GM12878 (cell line): Measurements from ENCODE around the gene HSD3B2. TPM values are rescaled to one million over a fixed set of nuclear protein-coding genes. Genes with fewer than 3 reads are reported as not detected.

Experiments
- ATAC-seq: fragments of 200-7000 bp; cut with Tn5 transposase; 3 replicates; pipeline ENCODE4 v1.9.1; 2020; ENCODE audit warnings: mild to moderate bottlenecking, moderate library complexity
- BruUV-seq: library from RNA; stranded (reverse); fragments of 400-500 nt; replicated peaks from 2 replicates; lab custom pipeline; 2021; lab: Mats Ljungman, UMichigan
- CTCF ChIA-PET: fragments of 300-600 bp; sonication (Branson Sonifier 250); formaldehyde crosslinking; extraction: SDS; loops from one replicate; lab custom pipeline; 2021; ENCODE audit warnings: inconsistent platforms; lab: Yijun Ruan, JAX
- POLR2A ChIA-PET: fragments of 350-600 bp; formaldehyde crosslinking; extraction: SDS; loops from one replicate; lab custom pipeline; 2021; ENCODE audit warnings: inconsistent platforms; lab: Charles Lee
- RAD21 ChIA-PET: fragments of 300-600 bp; sonication (Branson Sonifier 250); formaldehyde crosslinking; loops from one replicate; lab custom pipeline; 2023; ENCODE audit warnings: antibody characterized with exemption; ENCODE audit not compliant: unreplicated experiment; lab: Charles Lee
- SMC1A ChIA-PET: fragments of 300-600 bp; sonication (Branson Sonifier 250); formaldehyde crosslinking; loops from one replicate; lab custom pipeline; 2023; ENCODE audit not compliant: unreplicated experiment, uncharacterized antibody; lab: Charles Lee
- DNase-seq: peaks from one replicate; pipeline ENCODE4 v3.0.0-alpha.2; 2011; ENCODE audit warnings: low read depth, low spot score
- FAIRE-seq: peaks from 3 replicates; lab custom pipeline; 2011; peaks lifted over from hg19 to GRCh38; lab: Jason Lieb, UNC
- H2AFZ ChIP-seq: 2 replicates; pipeline ENCODE4 v1.6.0; 2011; ENCODE audit warnings: low read depth, low read length, control low read depth; ENCODE audit not compliant: control insufficient read depth
- H3K27ac ChIP-seq: 2 replicates; pipeline ENCODE4 v1.5.1; 2011; ENCODE audit warnings: control low read depth; ENCODE audit not compliant: control insufficient read depth, insufficient read depth
- H3K27me3 ChIP-seq, 2 experiments: replicated peaks in 1 of 2; 2 replicates each; pipeline versions ENCODE4 v1.6.0 to v1.6.1; 2011; ENCODE audit warnings: low read length in 1 of 2; ENCODE audit not compliant: control insufficient read depth in 2 of 2, insufficient read depth in 2 of 2
- H3K36me3 ChIP-seq, 2 experiments: 2 replicates each; pipeline ENCODE4 v1.5.1; 2011; ENCODE audit warnings: low read length in 1 of 2; ENCODE audit not compliant: control insufficient read depth in 2 of 2, insufficient read depth in 2 of 2
- H3K4me1 ChIP-seq: 2 replicates; pipeline ENCODE4 v1.6.1; 2011; ENCODE audit warnings: mild to moderate bottlenecking, low read length, moderate library complexity, mixed read lengths; ENCODE audit not compliant: control insufficient read depth, insufficient read depth
- H3K4me2 ChIP-seq: 2 replicates; pipeline ENCODE4 v1.6.0; 2011; ENCODE audit warnings: control low read depth; ENCODE audit not compliant: control insufficient read depth, insufficient read depth
- H3K4me3 ChIP-seq: fragments of 200-600 bp; sonication (generic); 2 replicates; pipeline ENCODE4 v1.5.1; 2016
- H3K79me2 ChIP-seq: 2 replicates; pipeline ENCODE4 v1.6.0; 2011; ENCODE audit warnings: low read length; ENCODE audit not compliant: control insufficient read depth, insufficient read depth
- H3K9ac ChIP-seq: 2 replicates; pipeline ENCODE4 v1.8.0; 2011; ENCODE audit warnings: low read length, control low read depth, mixed read lengths; ENCODE audit not compliant: control insufficient read depth, insufficient read depth
- H3K9me3 ChIP-seq: replicated peaks from 3 replicates; pipeline ENCODE4 v1.5.1; 2011; ENCODE audit warnings: mild to moderate bottlenecking, low read length; ENCODE audit not compliant: control insufficient read depth, insufficient read depth
- H4K20me1 ChIP-seq: 2 replicates; pipeline ENCODE4 v1.6.0; 2011; ENCODE audit not compliant: control insufficient read depth, insufficient read depth
- ATF2 ChIP-seq: IDR thresholded peaks from 2 replicates; pipeline ENCODE4 v1.6.1; 2012; ENCODE audit warnings: low read length, inconsistent platforms
- HDGF ChIP-seq: fragments of 450-650 bp; IDR thresholded peaks from 2 replicates; pipeline ENCODE4 v1.6.1; 2016; ENCODE audit warnings: antibody characterized with exemption
- RFX5 ChIP-seq: IDR thresholded peaks from 2 replicates; pipeline ENCODE4 v1.6.1; 2011; ENCODE audit warnings: low read depth, low read length, improper control_type of control experiment
- STAT3 ChIP-seq: IDR thresholded peaks from 2 replicates; pipeline ENCODE4 v1.6.1; 2011; ENCODE audit warnings: low read depth, low read length, improper control_type of control experiment
- WGBS: methylation state at CpG from one replicate; pipeline ENCODE4 v1.1.6; 2016; ENCODE audit warnings: low lambda C conversion rate; ENCODE audit not compliant: insufficient replicate concordance, insufficient coverage; ENCODE audit errors: missing lambda C conversion rate; 5-methylcytosine and 5-hydroxymethylcytosine counted together
- in situ Hi-C: fragments of 300-500 bp; cut with MboI; formaldehyde crosslinking; loops from 9 replicates; pipeline ENCODE4 v1.14.3; 2018; ENCODE audit warnings: mixed read lengths
- intact Hi-C: fragments of 100-400 bp; cut with micrococcal nuclease; formaldehyde crosslinking; loops from one replicate; pipeline ENCODE4 v1.14.2; 2022; ENCODE audit not compliant: unreplicated experiment
- polyA plus RNA-seq, 11 experiments: library from polyadenylated mRNA; depleted of rRNA in 4 of 11; unstranded in 6 of 11; stranded (reverse) in 5 of 11; fragments of >200 nt; fragmentation: Nextera tagmentation in 4 of 11; fragmentation: Illumina TruSeq in 1 of 11; extraction: Ambion mirVana in 4 of 11; extraction: Trizol in 1 of 11; gene quantifications; 1 replicate in 1 of 11; 2 replicates in 10 of 11; pipeline versions ENCODE4 v1.2.1 to v1.2.3, GENCODE V29; 2011 to 2016; ENCODE audit warnings: inconsistent platforms in 2 of 11, missing spikeins in 2 of 11, low read depth in 1 of 11
- total RNA-seq, 4 experiments: library from RNA; depleted of rRNA in 3 of 4; stranded (reverse); fragments of >200 nt in 3 of 4; fragmentation: Illumina TruSeq in 1 of 4; extraction: Trizol in 1 of 4; gene quantifications; 2 replicates each; pipeline versions ENCODE4 v1.2.1 to v1.2.3, GENCODE V29; 2013 to 2021
- TF ChIP-seq, protein P1 (sequence below): IDR thresholded peaks from 2 replicates; pipeline ENCODE4 v1.6.1; 2012; ENCODE audit warnings: mild to moderate bottlenecking, low read depth, low read length

The HSD3B2 gene
- total and polyA plus RNA-seq, 10 of the 15 experiments (the other 5 are each of a cell fraction or from before 2014, with no cell fraction given), result 0.56 TPM; not detected in 9

- in situ Hi-C loops, result no loop called here
- no peaks in the 10 kb centered on the region for H3K9me3 ChIP-seq
- peak; percentile 57 for FAIRE-seq
Observed at GRCh38 chr1:119463569-119463968, 48.6 kb downstream of the HSD3B2 start.

More at GRCh38 chr1:119463569-119463968, 48.6 kb downstream of the HSD3B2 start:
- no peak for DNase-seq
- ChIA-PET SMC1A (interaction anchor here (1.4 kb wide), 1 partner anchor 91 kb away, joined by 4 read pairs; no protein-coding TSS in a partner anchor), CTCF (no interaction called here), RAD21 (no interaction called here), POLR2A (no interaction called here)
- H3K4me2 ChIP-seq, result no peak overlapping the region
- no peak overlapping the region for H3K9ac ChIP-seq
- no peak; the same call in 2 of the 3 replicates for ATAC-seq
- 17% methylated on average over 2 of the region's 2 CpGs for WGBS
- no peak overlapping the region for H3K27ac ChIP-seq
- no TSS peak for BruUV-seq
- H3K27me3 ChIP-seq, result no peaks in the 10 kb centered on the region
- H3K79me2 ChIP-seq, result no peaks in the 10 kb centered on the region
- no peak overlapping the region for H3K4me3 ChIP-seq
- TF ChIP-seq HDGF, result no peak
- TF ChIP-seq STAT3, result no peak
- TF ChIP-seq, protein P1, sequence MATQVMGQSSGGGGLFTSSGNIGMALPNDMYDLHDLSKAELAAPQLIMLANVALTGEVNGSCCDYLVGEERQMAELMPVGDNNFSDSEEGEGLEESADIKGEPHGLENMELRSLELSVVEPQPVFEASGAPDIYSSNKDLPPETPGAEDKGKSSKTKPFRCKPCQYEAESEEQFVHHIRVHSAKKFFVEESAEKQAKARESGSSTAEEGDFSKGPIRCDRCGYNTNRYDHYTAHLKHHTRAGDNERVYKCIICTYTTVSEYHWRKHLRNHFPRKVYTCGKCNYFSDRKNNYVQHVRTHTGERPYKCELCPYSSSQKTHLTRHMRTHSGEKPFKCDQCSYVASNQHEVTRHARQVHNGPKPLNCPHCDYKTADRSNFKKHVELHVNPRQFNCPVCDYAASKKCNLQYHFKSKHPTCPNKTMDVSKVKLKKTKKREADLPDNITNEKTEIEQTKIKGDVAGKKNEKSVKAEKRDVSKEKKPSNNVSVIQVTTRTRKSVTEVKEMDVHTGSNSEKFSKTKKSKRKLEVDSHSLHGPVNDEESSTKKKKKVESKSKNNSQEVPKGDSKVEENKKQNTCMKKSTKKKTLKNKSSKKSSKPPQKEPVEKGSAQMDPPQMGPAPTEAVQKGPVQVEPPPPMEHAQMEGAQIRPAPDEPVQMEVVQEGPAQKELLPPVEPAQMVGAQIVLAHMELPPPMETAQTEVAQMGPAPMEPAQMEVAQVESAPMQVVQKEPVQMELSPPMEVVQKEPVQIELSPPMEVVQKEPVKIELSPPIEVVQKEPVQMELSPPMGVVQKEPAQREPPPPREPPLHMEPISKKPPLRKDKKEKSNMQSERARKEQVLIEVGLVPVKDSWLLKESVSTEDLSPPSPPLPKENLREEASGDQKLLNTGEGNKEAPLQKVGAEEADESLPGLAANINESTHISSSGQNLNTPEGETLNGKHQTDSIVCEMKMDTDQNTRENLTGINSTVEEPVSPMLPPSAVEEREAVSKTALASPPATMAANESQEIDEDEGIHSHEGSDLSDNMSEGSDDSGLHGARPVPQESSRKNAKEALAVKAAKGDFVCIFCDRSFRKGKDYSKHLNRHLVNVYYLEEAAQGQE, result no peak
- no peak for TF ChIP-seq ATF2
- TF ChIP-seq RFX5, result peak; percentile 68; the same call in 1 of the 2 replicates
- TF ChIP-seq, all 136 proteins: peak for 1
- no peak overlapping the region for H2AFZ ChIP-seq
- intact Hi-C loops, result no loop called here
- H3K4me1 ChIP-seq, result no peaks in the 10 kb centered on the region
- H3K36me3 ChIP-seq, result no peaks in the 10 kb centered on the region
- H4K20me1 ChIP-seq, result no peaks in the 10 kb centered on the region
